Endodermal cell (in vitro differentiated cells): Measurements from ENCODE around the gene CPN1. TPM values are rescaled to one million over a fixed set of nuclear protein-coding genes. Genes with fewer than 3 reads are reported as not detected.

Source experiments
- DNase-seq: peaks from one replicate; pipeline ENCODE4 v3.0.0-alpha.2; 2017
- H3K27ac ChIP-seq: 2 replicates; pipeline ENCODE4 v1.5.1; 2013; ENCODE audit warnings: mild to moderate bottlenecking, low read depth, low read length, moderate library complexity
- H3K27me3 ChIP-seq: 2 replicates; pipeline ENCODE4 v1.6.1; 2013; ENCODE audit warnings: mild to moderate bottlenecking, low read length, moderate library complexity; ENCODE audit not compliant: insufficient read depth, control insufficient read depth, poor library complexity, severe bottlenecking
- H3K36me3 ChIP-seq: 2 replicates; pipeline ENCODE4 v1.7.0; 2013; ENCODE audit warnings: mild to moderate bottlenecking, low read length, moderate library complexity; ENCODE audit not compliant: control insufficient read depth, insufficient read depth
- H3K4me1 ChIP-seq: one replicate; pipeline ENCODE4 v1.7.0; 2013; ENCODE audit warnings: low read length; ENCODE audit not compliant: control insufficient read depth, insufficient read depth
- H3K4me3 ChIP-seq: 2 replicates; pipeline ENCODE4 v1.5.1; 2013; ENCODE audit warnings: mild to moderate bottlenecking, low read length, moderate library complexity
- H3K9ac ChIP-seq: 2 replicates; pipeline ENCODE4 v1.6.1; 2013; ENCODE audit warnings: mild to moderate bottlenecking, low read length, moderate library complexity; ENCODE audit not compliant: poor library complexity, severe bottlenecking; ENCODE audit errors: extremely low read depth
- H3K9me3 ChIP-seq: 2 replicates; pipeline ENCODE4 v1.6.1; 2013; ENCODE audit warnings: mild to moderate bottlenecking, low read length, moderate library complexity; ENCODE audit not compliant: control insufficient read depth
- H3K27ac Mint-ChIP-seq: 2 replicates; pipeline ENCODE4 v1.8.0; 2020; ENCODE audit warnings: mixed read lengths
- H3K27me3 Mint-ChIP-seq: 2 replicates; pipeline ENCODE4 v1.8.0; 2021; ENCODE audit warnings: mild to moderate bottlenecking, mixed read lengths; ENCODE audit not compliant: insufficient read depth
- H3K36me3 Mint-ChIP-seq: 2 replicates; pipeline ENCODE4 v1.8.0; 2020; ENCODE audit warnings: low read depth, mixed read lengths
- H3K4me1 Mint-ChIP-seq: 2 replicates; pipeline ENCODE4 v1.8.0; 2020; ENCODE audit warnings: mixed read lengths
- H3K4me3 Mint-ChIP-seq: 2 replicates; pipeline ENCODE4 v1.8.0; 2020; ENCODE audit warnings: mild to moderate bottlenecking, moderate library complexity, mixed read lengths
- H3K9me3 Mint-ChIP-seq: 2 replicates; pipeline ENCODE4 v1.8.0; 2020; ENCODE audit warnings: mild to moderate bottlenecking, mixed read lengths
- WGBS, 2 experiments: methylation state at CpG; one replicate each; pipeline versions ENCODE4 v1.1.5 to v1.1.7; 2013; ENCODE audit warnings: missing lambda C conversion rate in 2 of 2, mixed read lengths in 1 of 2; ENCODE audit not compliant: insufficient coverage in 1 of 2, insufficient read length in 1 of 2; 5-methylcytosine and 5-hydroxymethylcytosine counted together
- total RNA-seq, 2 donors: library from RNA; stranded (reverse); fragmentation: NEBNext Ultra II Directional in 1 of 2; extraction: Animal tissue kit (Norgen Biotek cat#: 25700) in 1 of 2; gene quantifications; 2 replicates in 1 of 2; 3 replicates in 1 of 2; pipeline ENCODE4 v1.2.1, GENCODE V29; 2021
- TF ChIP-seq, protein P1 (sequence below): fragments of 200-600 bp; sonication (generic); conservative IDR thresholded peaks from 2 replicates; pipeline ENCODE4 v1.5.0; 2021; ENCODE audit warnings: antibody characterized with exemption, mild to moderate bottlenecking

The CPN1 gene
- total RNA-seq, 2 donors from 2014 or later = 0.71 to 1.3 TPM

- peaks cover 1% of the 10 kb centered on the region for H3K9me3 Mint-ChIP-seq
- H3K9ac ChIP-seq = peak overlapping the region; percentile 61
- H3K9me3 ChIP-seq = no peaks in the 10 kb centered on the region
- peak overlapping the region; percentile 99 for H3K4me3 ChIP-seq
- peaks cover 43% of the 10 kb centered on the region for H3K4me1 Mint-ChIP-seq
- 76 to 87% methylated on average over 3 to 6 of the region's 6 CpGs for WGBS, 2 experiments
- DNase-seq = no peak
- H3K27ac Mint-ChIP-seq = no peak overlapping the region
- peaks cover 3% of the 10 kb centered on the region for H3K4me1 ChIP-seq
- H3K36me3 ChIP-seq = no peaks in the 10 kb centered on the region
- H3K27me3 Mint-ChIP-seq = peaks cover 8% of the 10 kb centered on the region
- peaks cover 16% of the 10 kb centered on the region for H3K36me3 Mint-ChIP-seq
- TF ChIP-seq, protein P1, sequence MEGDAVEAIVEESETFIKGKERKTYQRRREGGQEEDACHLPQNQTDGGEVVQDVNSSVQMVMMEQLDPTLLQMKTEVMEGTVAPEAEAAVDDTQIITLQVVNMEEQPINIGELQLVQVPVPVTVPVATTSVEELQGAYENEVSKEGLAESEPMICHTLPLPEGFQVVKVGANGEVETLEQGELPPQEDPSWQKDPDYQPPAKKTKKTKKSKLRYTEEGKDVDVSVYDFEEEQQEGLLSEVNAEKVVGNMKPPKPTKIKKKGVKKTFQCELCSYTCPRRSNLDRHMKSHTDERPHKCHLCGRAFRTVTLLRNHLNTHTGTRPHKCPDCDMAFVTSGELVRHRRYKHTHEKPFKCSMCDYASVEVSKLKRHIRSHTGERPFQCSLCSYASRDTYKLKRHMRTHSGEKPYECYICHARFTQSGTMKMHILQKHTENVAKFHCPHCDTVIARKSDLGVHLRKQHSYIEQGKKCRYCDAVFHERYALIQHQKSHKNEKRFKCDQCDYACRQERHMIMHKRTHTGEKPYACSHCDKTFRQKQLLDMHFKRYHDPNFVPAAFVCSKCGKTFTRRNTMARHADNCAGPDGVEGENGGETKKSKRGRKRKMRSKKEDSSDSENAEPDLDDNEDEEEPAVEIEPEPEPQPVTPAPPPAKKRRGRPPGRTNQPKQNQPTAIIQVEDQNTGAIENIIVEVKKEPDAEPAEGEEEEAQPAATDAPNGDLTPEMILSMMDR = no peak
- H3K27me3 ChIP-seq = no peaks in the 10 kb centered on the region
- no peak overlapping the region for H3K27ac ChIP-seq
- peak overlapping the region; percentile 91 for H3K4me3 Mint-ChIP-seq
These were observed 73.5 kb downstream of the CPN1 start for GRCh38 chr10:100008142-100008522.

- TF ChIP-seq, protein P1 = no peak
- Mint-ChIP-seq H3K4me3 (peak overlapping the region; percentile 91), H3K9me3 (peaks cover 1% of the 10 kb centered on the region), H3K4me1 (peaks cover 44% of the 10 kb centered on the region), H3K36me3 (peaks cover 18% of the 10 kb centered on the region), H3K27ac (peak overlapping the region; percentile 38), H3K27me3 (peaks cover 8% of the 10 kb centered on the region)
- H3K4me3 ChIP-seq = peak overlapping the region; percentile 99
- DNase-seq = no peak
- H3K36me3 ChIP-seq = peaks cover 5% of the 10 kb centered on the region
- WGBS, 2 experiments = 81 to 84% methylated on average over 7 to 10 of the region's 10 CpGs
- H3K27me3 ChIP-seq = no peaks in the 10 kb centered on the region
- H3K9ac ChIP-seq = peak overlapping the region; percentile 61
- no peaks in the 10 kb centered on the region for H3K9me3 ChIP-seq
- H3K4me1 ChIP-seq = peaks cover 3% of the 10 kb centered on the region
- H3K27ac ChIP-seq = no peak overlapping the region
These were observed 74.2 kb downstream of the CPN1 start for GRCh38 chr10:100007231-100008141.

DNA sequence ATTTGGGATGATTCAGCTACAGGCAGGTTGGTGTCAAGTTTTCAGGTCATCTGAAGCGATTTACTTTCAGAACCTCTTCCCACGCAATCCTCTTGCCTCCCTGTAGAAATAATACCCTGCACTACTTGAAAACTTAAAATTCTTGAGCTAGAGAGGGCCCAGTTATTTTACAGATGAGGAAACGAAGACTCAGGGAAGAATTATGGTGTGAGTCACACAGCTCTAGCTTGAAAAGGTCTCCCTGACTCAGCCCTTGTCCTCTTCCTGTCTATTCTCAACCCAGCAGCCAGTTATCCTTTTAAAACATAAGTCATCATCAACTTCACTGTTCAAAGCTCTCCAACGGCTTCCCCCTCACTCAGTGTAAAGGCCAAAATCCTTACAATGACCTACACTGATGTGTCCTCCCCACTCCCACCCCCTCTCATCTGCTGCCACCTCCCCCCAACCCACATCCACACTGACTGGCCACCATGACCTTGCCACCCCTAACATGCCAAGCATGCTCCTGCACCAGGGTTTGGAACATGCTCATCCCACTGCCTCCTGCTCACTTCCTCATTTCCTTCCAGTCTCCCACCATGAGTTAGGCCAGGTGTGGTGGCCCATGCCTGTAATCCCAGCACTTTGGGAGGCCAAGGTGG is 75.3 kb downstream of the CPN1 start:
- Mint-ChIP-seq H3K4me3 (peak overlapping the region; percentile 91), H3K36me3 (peaks cover 18% of the 10 kb centered on the region), H3K4me1 (peaks cover 54% of the 10 kb centered on the region), H3K27ac (peak overlapping the region; percentile 26), H3K9me3 (no peaks in the 10 kb centered on the region), H3K27me3 (peaks cover 8% of the 10 kb centered on the region)
- Histone ChIP-seq H3K4me3 (peak overlapping the region; percentile 54), H3K27me3 (no peaks in the 10 kb centered on the region), H3K9ac (no peak overlapping the region), H3K9me3 (no peaks in the 10 kb centered on the region), H3K4me1 (peaks cover 7% of the 10 kb centered on the region), H3K36me3 (peaks cover 6% of the 10 kb centered on the region), H3K27ac (no peak overlapping the region)
- WGBS, 2 experiments = 43 to 66% methylated on average over 1 to 4 of the region's 4 CpGs
- TF ChIP-seq, protein P1 = no peak
- no peak for DNase-seq
